Smooth muscle cell (in vitro differentiated cells): ENCODE data around the gene ZDHHC11. TPM values are rescaled to one million over a fixed set of nuclear protein-coding genes. Genes with fewer than 3 reads are reported as not detected.
"Not testable (repeated sequence)": the region's sequence is repeated elsewhere in the genome, so short reads cannot be mapped to it uniquely, and the experiment has no call there.

Source experiments
- DNase-seq: peaks from one replicate; lab custom pipeline; 2025; ENCODE audit not compliant: unreplicated experiment; lab: John Stamatoyannopoulos, UW
- H2AFZ ChIP-seq: fragments of 200-600 bp; sonication (generic); 2 replicates; pipeline ENCODE4 v1.6.0; 2016; ENCODE audit warnings: antibody characterized with exemption, low read depth, mild to moderate bottlenecking
- H3F3A ChIP-seq: fragments of 200-600 bp; sonication (generic); 2 replicates; pipeline ENCODE4 v1.6.0; 2017; ENCODE audit warnings: antibody characterized with exemption, low read depth
- H3K27ac ChIP-seq: fragments of 200-600 bp; sonication (generic); 2 replicates; pipeline ENCODE4 v1.5.1; 2016; ENCODE audit warnings: low read depth, mild to moderate bottlenecking
- H3K27me3 ChIP-seq: fragments of 200-600 bp; sonication (generic); 2 replicates; pipeline ENCODE4 v1.6.1; 2016; ENCODE audit warnings: low read depth, mild to moderate bottlenecking
- H3K36me3 ChIP-seq: fragments of 200-600 bp; sonication (generic); 2 replicates; pipeline ENCODE4 v1.5.1; 2016; ENCODE audit warnings: low read depth
- H3K4me1 ChIP-seq: fragments of 200-600 bp; sonication (generic); 2 replicates; pipeline ENCODE4 v1.5.1; 2016; ENCODE audit warnings: low read depth
- H3K4me2 ChIP-seq: fragments of 200-600 bp; sonication (generic); 2 replicates; pipeline ENCODE4 v1.6.0; 2016; ENCODE audit warnings: mild to moderate bottlenecking
- H3K4me3 ChIP-seq: fragments of 200-600 bp; sonication (generic); 2 replicates; pipeline ENCODE4 v1.5.1; 2016; ENCODE audit warnings: mild to moderate bottlenecking
- H3K79me2 ChIP-seq: fragments of 200-600 bp; sonication (generic); 2 replicates; pipeline ENCODE4 v1.6.0; 2016; ENCODE audit warnings: low read depth, mild to moderate bottlenecking
- H3K9ac ChIP-seq: fragments of 200-600 bp; sonication (generic); 2 replicates; pipeline ENCODE4 v1.6.0; 2016; ENCODE audit warnings: low read depth
- H3K9me3 ChIP-seq: fragments of 200-600 bp; sonication (generic); replicated peaks from 2 replicates; pipeline ENCODE4 v1.5.1; 2016; ENCODE audit warnings: low read depth
- H4K20me1 ChIP-seq: fragments of 200-600 bp; sonication (generic); 2 replicates; pipeline ENCODE4 v1.6.0; 2016; ENCODE audit warnings: low read depth
- WGBS: methylation state at CpG from one replicate; pipeline ENCODE4 v1.1.7; 2016; ENCODE audit warnings: low lambda C conversion rate; 5-methylcytosine and 5-hydroxymethylcytosine counted together
- polyA plus RNA-seq: library from polyadenylated mRNA; unstranded; fragments of >200 nt; fragmentation: Nextera tagmentation; extraction: Ambion mirVana; gene quantifications from 2 replicates; pipeline ENCODE4 v1.2.1, GENCODE V29; 2016
- total RNA-seq: library from RNA; depleted of rRNA; stranded (reverse); fragments of >200 nt; gene quantifications from 2 replicates; pipeline ENCODE4 v1.2.3, GENCODE V29; 2014

The ZDHHC11 gene
- total and polyA plus RNA-seq, 2 experiments from 2014 or later: 1.7 to 4.8 TPM

- H4K20me1 ChIP-seq, H3K4me1 ChIP-seq, H3K4me3 ChIP-seq, H3F3A ChIP-seq, DNase-seq, H3K27me3 ChIP-seq, H3K27ac ChIP-seq, H3K9me3 ChIP-seq, H3K79me2 ChIP-seq, H2AFZ ChIP-seq, H3K4me2 ChIP-seq, H3K9ac ChIP-seq, H3K36me3 ChIP-seq: not testable (repeated sequence)
- 96% methylated on average over 10 of the region's 10 CpGs for WGBS
Observed at GRCh38 chr5:840974-841435, 9.8 kb downstream of the ZDHHC11 start.

GRCh38 chr5:840118-840973, 10.4 kb downstream of the ZDHHC11 start:
- not testable (repeated sequence) for H3K79me2 ChIP-seq, H3K9ac ChIP-seq, H3F3A ChIP-seq, H3K27ac ChIP-seq, H3K36me3 ChIP-seq, H3K9me3 ChIP-seq, H3K4me3 ChIP-seq, H3K27me3 ChIP-seq, H4K20me1 ChIP-seq, H3K4me2 ChIP-seq, DNase-seq, H2AFZ ChIP-seq, H3K4me1 ChIP-seq
- 91% methylated on average over 21 of the region's 21 CpGs for WGBS

GRCh38 chr5:838431-838851, 12.3 kb downstream of the ZDHHC11 start:
- DNase-seq, H3K9ac ChIP-seq, H3F3A ChIP-seq, H2AFZ ChIP-seq, H3K27ac ChIP-seq, H3K27me3 ChIP-seq, H3K4me3 ChIP-seq, H3K9me3 ChIP-seq, H3K4me1 ChIP-seq, H3K4me2 ChIP-seq, H4K20me1 ChIP-seq, H3K79me2 ChIP-seq, H3K36me3 ChIP-seq: not testable (repeated sequence)
- WGBS: 84% methylated on average over 10 of the region's 10 CpGs

GRCh38 chr5:837621-838121, 13.1 kb downstream of the ZDHHC11 start:
- not testable (repeated sequence) for H3K36me3 ChIP-seq, H3K27ac ChIP-seq, DNase-seq, H3K4me3 ChIP-seq, H4K20me1 ChIP-seq, H3K79me2 ChIP-seq, H3K9me3 ChIP-seq, H3K4me1 ChIP-seq, H3F3A ChIP-seq, H3K9ac ChIP-seq, H3K27me3 ChIP-seq, H2AFZ ChIP-seq, H3K4me2 ChIP-seq
- 97% methylated on average over 14 of the region's 14 CpGs for WGBS

- not testable (repeated sequence) for H3K27me3 ChIP-seq, H3K9me3 ChIP-seq, H3K4me1 ChIP-seq, H3K4me2 ChIP-seq, DNase-seq, H3K27ac ChIP-seq, H3F3A ChIP-seq, H3K4me3 ChIP-seq, H2AFZ ChIP-seq, H3K36me3 ChIP-seq, H3K9ac ChIP-seq, H3K79me2 ChIP-seq, H4K20me1 ChIP-seq
- 79% methylated on average over 7 of the region's 7 CpGs for WGBS
Observed at GRCh38 chr5:835933-836612, 14.7 kb downstream of the ZDHHC11 start.

- H3F3A ChIP-seq, H3K27me3 ChIP-seq, H3K9ac ChIP-seq, H3K4me1 ChIP-seq, H3K36me3 ChIP-seq, H3K79me2 ChIP-seq, H3K27ac ChIP-seq, H4K20me1 ChIP-seq, H3K4me3 ChIP-seq, H3K4me2 ChIP-seq, H2AFZ ChIP-seq, H3K9me3 ChIP-seq, DNase-seq: not testable (repeated sequence)
- 77% methylated on average over 2 of the region's 2 CpGs for WGBS
Observed at GRCh38 chr5:834013-834412, 16.8 kb downstream of the ZDHHC11 start.

GRCh38 chr5:828194-828593, 22.6 kb downstream of the ZDHHC11 start:
- H3K27me3 ChIP-seq, H3K9me3 ChIP-seq, H3K79me2 ChIP-seq, H3K4me3 ChIP-seq, DNase-seq, H3K4me1 ChIP-seq, H3K27ac ChIP-seq, H4K20me1 ChIP-seq, H3F3A ChIP-seq, H3K9ac ChIP-seq, H3K4me2 ChIP-seq, H2AFZ ChIP-seq, H3K36me3 ChIP-seq: not testable (repeated sequence)
- WGBS: 95% methylated on average over 9 of the region's 19 CpGs

- H3K36me3 ChIP-seq, DNase-seq, H3K4me2 ChIP-seq, H3K27ac ChIP-seq, H3K27me3 ChIP-seq, H3F3A ChIP-seq, H3K4me1 ChIP-seq, H4K20me1 ChIP-seq, H2AFZ ChIP-seq, H3K4me3 ChIP-seq, H3K9ac ChIP-seq, H3K79me2 ChIP-seq, H3K9me3 ChIP-seq: not testable (repeated sequence)
- 47% methylated on average over 1 of the region's 1 CpG for WGBS
Observed at GRCh38 chr5:825544-825943, 25.2 kb downstream of the ZDHHC11 start.
